B cell (primary cell): ENCODE results near the gene EPHB3. TPM values are rescaled to one million over a fixed set of nuclear protein-coding genes. Genes with fewer than 3 reads are reported as not detected.

Source experiments
- ATAC-seq: fragments of 200-7000 bp; cut with Tn5 transposase; one replicate; pipeline ENCODE4 v1.10.0; 2021; ENCODE audit warnings: low read depth, mild to moderate bottlenecking, moderate number of reproducible peaks, moderate library complexity
- CTCF ChIA-PET: fragments of 350-600 bp; sonication (Branson Sonifier 250); formaldehyde crosslinking; loops from one replicate; lab custom pipeline; 2021; ENCODE audit warnings: antibody characterized with exemption, inconsistent platforms; lab: Charles Lee
- POLR2A ChIA-PET: fragments of 350-600 bp; sonication (Branson Sonifier 250); formaldehyde crosslinking; loops from one replicate; lab custom pipeline; 2021; ENCODE audit warnings: antibody characterized with exemption; lab: Charles Lee
- DNase-seq: peaks from one replicate; pipeline ENCODE4 v3.0.0; 2013
- H2AFZ ChIP-seq: 2 replicates; pipeline ENCODE4 v1.6.1; 2012; ENCODE audit warnings: mild to moderate bottlenecking, low read depth, low read length; ENCODE audit not compliant: insufficient read depth, poor library complexity, severe bottlenecking
- H3K27ac ChIP-seq, 2 donors: 1 replicate in 1 of 2; 2 replicates in 1 of 2; pipeline ENCODE4 v1.5.1; 2012 to 2013; ENCODE audit warnings: low read length in 2 of 2, mild to moderate bottlenecking in 2 of 2, moderate library complexity in 1 of 2
- H3K27me3 ChIP-seq, 4 experiments: fragments of 200-600 bp in 1 of 4; sonication (generic) in 1 of 4; replicated peaks in 1 of 4; 1 replicate in 2 of 4; 2 replicates in 2 of 4; pipeline versions ENCODE4 v1.6.1 to v1.7.0; 2013 to 2016; ENCODE audit warnings: low read length in 3 of 4, mild to moderate bottlenecking in 2 of 4, mixed read lengths in 1 of 4, moderate library complexity in 1 of 4; ENCODE audit not compliant: insufficient read depth in 4 of 4, control insufficient read depth in 3 of 4; ENCODE audit errors: control extremely low read depth in 1 of 4
- H3K36me3 ChIP-seq, 2 experiments: replicated peaks in 1 of 2; 1 replicate in 1 of 2; 2 replicates in 1 of 2; pipeline versions ENCODE4 v1.6.1 to v1.7.1; 2013; ENCODE audit warnings: low read length in 1 of 2; ENCODE audit not compliant: insufficient read depth in 2 of 2, control insufficient read depth in 1 of 2; ENCODE audit errors: control extremely low read depth in 1 of 2, extremely low read depth in 1 of 2
- H3K4me1 ChIP-seq, 2 donors: fragments of 200-600 bp in 1 of 2; sonication (generic) in 1 of 2; 1 replicate in 1 of 2; 2 replicates in 1 of 2; pipeline versions ENCODE4 v1.5.1 to v1.6.1; 2013 to 2017; ENCODE audit warnings: low read length in 2 of 2; ENCODE audit not compliant: control insufficient read depth in 2 of 2, insufficient read depth in 2 of 2
- H3K4me2 ChIP-seq: replicated peaks from 2 replicates; pipeline ENCODE3; 2012; ENCODE audit warnings: mild to moderate bottlenecking, low read depth, low read length; ENCODE audit not compliant: poor library complexity, severe bottlenecking
- H3K4me3 ChIP-seq, 5 experiments: fragments of 200-600 bp in 1 of 5; sonication (generic) in 1 of 5; 1 replicate in 3 of 5; 2 replicates in 2 of 5; pipeline versions ENCODE4 v1.5.1 to v1.7.0; 2011 to 2016; ENCODE audit warnings: low read length in 4 of 5, mild to moderate bottlenecking in 4 of 5, low read depth in 2 of 5, control low read depth in 1 of 5, moderate library complexity in 1 of 5; ENCODE audit not compliant: insufficient read depth in 1 of 5; ENCODE audit errors: control extremely low read depth in 1 of 5, extremely low read depth in 1 of 5
- H3K79me2 ChIP-seq: fragments of 200-600 bp; sonication (generic); one replicate; pipeline ENCODE4 v1.6.0; 2016; ENCODE audit warnings: low read length; ENCODE audit not compliant: control insufficient read depth, insufficient read depth
- H3K9ac ChIP-seq: fragments of 200-600 bp; sonication (generic); 2 replicates; pipeline ENCODE4 v1.6.1; 2017; ENCODE audit warnings: mild to moderate bottlenecking, low read length, moderate library complexity
- H3K9me3 ChIP-seq, 3 donors: one replicate each; pipeline versions ENCODE4 v1.6.1 to v1.7.1; 2013; ENCODE audit warnings: low read length in 2 of 3; ENCODE audit not compliant: control insufficient read depth in 2 of 3, insufficient read depth in 1 of 3; ENCODE audit errors: control extremely low read depth in 1 of 3
- H4K20me1 ChIP-seq: 2 replicates; pipeline ENCODE4 v1.6.0; 2012; ENCODE audit warnings: mild to moderate bottlenecking, low read length; ENCODE audit not compliant: insufficient read depth, control insufficient read depth, poor library complexity, severe bottlenecking
- H3K27ac Mint-ChIP-seq: one replicate; pipeline ENCODE4 v1.8.0; 2021; ENCODE audit warnings: mixed read lengths
- H3K27me3 Mint-ChIP-seq: one replicate; pipeline ENCODE4 v1.8.0; 2021; ENCODE audit warnings: mixed read lengths
- H3K4me1 Mint-ChIP-seq: one replicate; pipeline ENCODE4 v1.8.0; 2021; ENCODE audit warnings: mixed read lengths
- H3K4me3 Mint-ChIP-seq: one replicate; pipeline ENCODE4 v1.8.0; 2021; ENCODE audit warnings: mixed read lengths
- H3K9me3 Mint-ChIP-seq: one replicate; pipeline ENCODE4 v1.8.0; 2022; ENCODE audit warnings: mixed read lengths; ENCODE audit not compliant: insufficient read depth
- CTCF ChIP-seq: fragments of 200-600 bp; IDR thresholded peaks from one replicate; pipeline ENCODE4 v1.8.0; 2022; ENCODE audit warnings: antibody characterized with exemption, mild to moderate bottlenecking
- EZH2 ChIP-seq: IDR thresholded peaks from 2 replicates; pipeline ENCODE4 v1.6.1; 2012; ENCODE audit warnings: borderline replicate concordance, low read depth, mild to moderate bottlenecking, moderate library complexity, low read length; ENCODE audit not compliant: insufficient read depth, poor library complexity, severe bottlenecking
- WGBS: methylation state at CpG from one replicate; pipeline ENCODE4 v1.1.5; 2013; ENCODE audit warnings: missing lambda C conversion rate; ENCODE audit not compliant: insufficient coverage; 5-methylcytosine and 5-hydroxymethylcytosine counted together
- intact Hi-C: fragments of 100-400 bp; cut with micrococcal nuclease; formaldehyde crosslinking; loops from one replicate; pipeline ENCODE4 v1.10.0; 2022
- polyA plus RNA-seq: library from polyadenylated mRNA; depleted of rRNA; stranded (reverse); fragments of >200 nt; gene quantifications from 2 replicates; pipeline ENCODE4 v1.2.3, GENCODE V29; 2012
- total RNA-seq, 2 donors: library from RNA; stranded (reverse); fragments of 120-200 nt in 1 of 2; gene quantifications; 1 replicate in 1 of 2; 2 replicates in 1 of 2; pipeline versions ENCODE4 v1.2.3 to v1.2.4, GENCODE V29; 2013 to 2022

Gene EPHB3
- total and polyA plus RNA-seq, 2 donors (not counting 1 experiment from before 2014, with no cell fraction given), result 0.06 to 0.07 TPM

- 97% methylated on average over 4 of the region's 7 CpGs for WGBS
- no peak overlapping the region for H3K27ac Mint-ChIP-seq
- H3K27me3 Mint-ChIP-seq, result peaks cover 67% of the 10 kb centered on the region
- Histone ChIP-seq H3K79me2 (no peaks in the 10 kb centered on the region), H3K4me2 (no peak overlapping the region), H3K9ac (no peak overlapping the region), H2AFZ (no peak overlapping the region), H3K27ac (no peak overlapping the region), H4K20me1 (no peaks in the 10 kb centered on the region), H3K36me3 (no peaks in the 10 kb centered on the region), H3K4me3 (no peak overlapping the region), H3K9me3 (peaks cover 0 to 6% (median 0%) of the 10 kb centered on the region in 3 donors), H3K27me3 (peaks cover 0 to 33% (median 25%) of the 10 kb centered on the region in 4 experiments), H3K4me1 (peaks cover 11 to 14% of the 10 kb centered on the region in 2 donors)
- H3K4me3 Mint-ChIP-seq, result peak overlapping the region; percentile 25
- DNase-seq (no peak), ATAC-seq (no peak)
- intact Hi-C loops, result loop anchor here (1.0 kb wide), 3 partner anchors 94 to 158 kb away; no protein-coding TSS in a partner anchor
- H3K4me1 Mint-ChIP-seq, result peaks cover 14% of the 10 kb centered on the region
- H3K9me3 Mint-ChIP-seq, result no peaks in the 10 kb centered on the region
- POLR2A ChIA-PET, result no interaction called here
- TF ChIP-seq CTCF, result no peak
- TF ChIP-seq EZH2, result no peak
- CTCF ChIA-PET, result interaction anchor here (0.6 to 7.8 kb wide), 17 partner anchors 9 to 617 kb away, joined by 3 to 107 read pairs (median 12); partner anchors contain the start of genes CLCN2 and POLR2H
Observed at GRCh38 chr3:184512621-184513020, 49.0 kb upstream of the EPHB3 start.
